ENCODE results near the gene NPB.
A peak's percentile ranks its signal among the peaks of the same experiment; 100 is the strongest.

The NPB gene

DNA sequence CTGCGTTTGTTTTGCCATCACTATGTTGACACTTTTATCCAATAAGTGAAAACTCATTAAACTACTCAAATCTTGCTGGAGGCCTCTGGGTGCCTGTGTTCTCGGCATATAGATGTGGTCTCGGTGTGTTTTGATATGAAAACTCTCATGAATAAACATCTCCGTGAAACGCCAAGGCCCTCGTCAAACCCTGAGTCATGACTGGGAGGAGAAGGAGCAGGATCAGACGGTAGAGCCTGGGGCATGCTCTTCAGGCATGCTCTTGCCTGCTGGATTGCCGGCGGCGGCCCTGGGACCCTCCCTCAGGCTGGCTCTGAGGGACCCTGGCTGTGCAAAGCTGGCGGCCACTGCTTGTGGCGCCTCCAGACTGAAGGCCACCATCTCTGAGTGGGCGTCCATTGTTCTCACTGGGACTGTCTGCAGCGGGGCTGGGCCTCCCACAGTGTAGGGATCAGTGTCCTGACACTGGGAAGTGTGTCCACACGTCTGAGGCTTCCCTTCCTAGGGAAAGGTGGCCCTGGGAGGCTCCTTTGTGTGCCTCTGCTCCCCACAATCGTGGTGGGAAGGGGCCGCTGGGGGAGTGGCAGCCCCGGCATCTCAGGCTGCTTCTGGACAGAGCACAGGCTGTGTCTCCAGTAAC is 1.7 kb upstream of the NPB start:
- no peak for DNase-seq

- no peak for DNase-seq
Measured at GRCh38 chr17:81901167-81902022, 643 bp upstream of the NPB start.

DNA sequence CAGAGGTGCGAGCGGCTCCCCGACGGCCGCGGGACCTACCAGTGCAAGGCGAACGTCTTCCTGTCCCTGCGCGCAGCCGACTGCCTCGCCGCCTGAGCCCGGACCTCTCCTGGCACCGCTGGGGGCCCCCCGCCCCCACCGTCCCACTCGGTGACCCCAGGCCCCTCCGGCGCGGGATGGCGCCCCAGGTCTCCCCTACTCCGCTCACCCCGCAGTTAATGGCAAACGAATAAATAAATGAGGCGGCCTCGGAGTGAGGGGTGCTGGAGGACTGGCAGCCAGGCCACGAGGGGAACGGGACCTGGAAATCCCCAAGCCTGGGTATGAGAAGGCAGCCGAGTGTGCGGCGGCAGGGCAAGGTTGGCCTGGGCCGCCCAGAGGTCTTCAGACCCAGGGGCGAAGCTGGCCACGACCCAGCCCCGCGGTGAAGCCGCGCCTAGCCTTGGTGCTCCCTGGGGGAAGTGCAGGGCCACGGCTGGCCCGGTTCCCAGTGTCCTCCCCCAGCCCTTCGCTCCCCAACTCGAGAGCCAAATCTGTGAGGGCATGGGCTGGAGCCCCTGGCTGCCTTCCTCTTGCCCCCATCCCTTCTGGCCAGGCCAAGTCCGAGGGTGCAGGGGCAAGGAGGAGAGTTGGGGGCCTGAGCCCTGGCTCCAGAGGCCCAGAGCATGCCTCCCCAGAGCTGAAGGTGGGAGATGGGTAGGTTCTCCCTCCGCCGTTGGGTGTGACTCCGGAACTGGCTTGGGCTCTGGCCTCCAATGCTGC is 796 bp downstream of the NPB start:
- no peak for DNase-seq

DNA sequence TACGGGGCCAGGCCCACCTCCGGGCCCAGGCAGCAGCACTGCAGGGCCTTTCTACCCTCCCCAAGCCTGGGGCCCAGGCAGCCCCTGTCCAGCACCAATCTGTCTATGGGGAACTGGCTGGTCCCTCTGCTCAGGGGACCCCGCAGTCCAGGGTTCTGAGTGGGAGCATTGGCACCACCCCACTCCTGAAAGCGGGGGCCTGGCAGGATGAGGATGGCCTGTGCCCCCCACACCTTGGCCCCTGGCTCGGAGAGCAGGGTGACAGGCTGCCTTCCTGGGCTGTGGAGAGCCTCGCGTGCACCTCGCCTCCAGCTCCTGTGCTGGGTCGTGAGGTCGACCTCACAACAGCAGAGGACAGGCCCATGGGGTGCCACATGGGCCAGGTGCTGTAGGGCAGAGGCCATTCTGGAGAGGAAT is 1.4 kb downstream of the NPB start:
- DNase-seq: no peak

GRCh38 chr17:81903896-81904599 is 2.0 kb downstream of the NPB start:
- DNase-seq: no peak

- no peak for DNase-seq
Measured at GRCh38 chr17:81904600-81905423, 2.8 kb downstream of the NPB start.

DNA sequence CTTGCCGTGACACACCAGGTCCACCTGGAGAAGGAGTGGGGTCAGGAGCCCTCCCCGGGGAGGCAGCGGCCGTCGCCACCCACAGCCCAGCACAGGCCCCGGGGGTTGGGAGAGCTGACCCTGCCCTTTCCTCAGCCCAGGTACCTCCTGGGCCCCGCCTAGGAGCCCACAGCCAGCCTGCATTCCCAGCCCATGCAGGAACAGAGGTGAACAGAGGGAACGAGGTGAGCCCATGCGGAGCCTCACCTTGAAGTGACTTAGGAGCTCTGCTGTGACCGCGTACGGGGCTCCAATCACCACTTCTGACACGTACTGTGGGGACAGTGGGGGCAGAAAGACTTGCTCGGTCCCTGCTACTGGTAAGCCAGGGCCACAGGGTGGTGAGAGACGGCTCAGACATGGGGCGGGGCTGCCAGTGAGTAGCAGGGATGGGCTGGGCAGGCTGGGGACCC is 3.4 kb downstream of the NPB start:
- DNase-seq: no peak

- DNase-seq: no peak
Measured at GRCh38 chr17:81905993-81906392, 4.0 kb downstream of the NPB start.

DNA sequence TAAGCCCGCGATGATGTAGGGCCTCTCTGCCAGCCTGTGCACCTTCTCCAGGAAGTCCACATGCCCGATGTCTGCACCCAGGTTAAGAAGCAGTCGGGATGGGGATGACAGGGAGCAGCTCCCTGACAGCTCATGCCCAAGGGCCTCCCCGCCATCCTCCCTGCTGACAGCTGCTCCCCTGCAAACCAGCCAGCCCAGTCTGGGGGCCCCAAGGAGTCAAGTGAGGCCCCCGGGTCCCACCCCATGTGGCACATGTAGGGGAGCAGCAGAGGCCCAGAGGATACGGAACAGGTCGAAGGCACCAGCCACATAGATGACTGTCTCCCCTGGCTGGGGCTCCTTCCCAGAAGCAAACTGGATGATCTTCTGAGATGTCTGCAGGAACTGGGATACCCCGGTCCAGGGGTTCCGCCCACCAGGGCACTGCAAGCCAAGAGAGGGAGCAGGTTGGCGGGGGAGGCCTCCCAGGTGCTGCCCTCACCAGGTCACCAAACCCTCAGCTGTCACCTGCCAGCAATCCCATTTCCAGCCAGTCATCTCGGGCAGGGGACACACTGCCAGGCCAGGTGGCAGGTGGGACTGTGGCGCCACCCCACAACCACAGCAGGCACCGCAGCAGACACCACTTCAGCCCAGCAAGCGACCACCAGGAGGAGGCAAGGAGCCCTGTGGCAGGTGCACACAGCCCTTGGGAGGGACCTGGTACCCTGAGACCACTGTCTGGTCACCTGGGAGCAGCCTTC is 4.6 kb downstream of the NPB start:
- DNase-seq: no peak

DNA sequence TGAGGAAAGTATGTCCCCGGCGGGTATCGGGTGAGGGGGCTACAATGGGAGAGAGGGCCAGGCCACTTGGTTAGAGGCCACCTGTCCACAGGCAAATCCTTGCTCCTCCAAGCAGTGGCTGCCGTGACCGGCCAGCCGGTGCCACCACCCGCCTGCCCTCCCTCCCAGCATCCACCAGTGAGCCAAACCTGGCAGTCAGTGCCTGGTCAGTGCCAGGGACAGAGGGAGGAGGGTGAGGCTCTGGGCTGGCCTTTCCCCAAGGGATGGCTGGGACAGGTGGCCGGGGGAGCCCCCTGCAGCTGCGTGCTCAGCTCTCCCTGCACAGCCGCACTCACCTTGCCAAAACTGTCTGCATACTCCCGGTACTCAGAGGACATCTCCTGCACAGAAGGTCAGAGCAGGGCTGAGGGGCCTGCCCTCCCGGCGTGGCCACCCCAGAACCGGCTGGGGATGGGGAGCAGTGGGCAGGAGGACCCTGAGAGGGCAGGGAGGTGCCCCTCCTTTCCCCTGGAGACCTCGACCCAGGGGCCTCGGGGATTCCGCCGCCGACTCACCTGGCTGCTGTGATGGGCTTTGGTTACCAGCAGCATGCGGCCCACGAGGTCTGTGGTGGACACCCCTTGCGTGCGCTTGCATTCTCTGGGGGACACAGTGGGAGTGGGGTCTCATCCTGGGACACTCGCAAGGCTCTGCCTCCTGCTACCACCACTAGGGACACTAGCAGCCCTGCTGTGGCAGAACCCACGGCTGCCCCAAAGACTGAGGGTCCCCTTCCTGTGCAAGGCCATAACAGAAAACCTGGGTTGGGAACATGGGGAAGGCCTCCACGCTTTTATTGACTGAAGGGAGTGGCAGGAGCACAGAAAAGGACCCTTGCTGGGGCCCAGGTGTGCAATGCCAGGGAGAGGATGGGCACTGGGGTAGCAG is 5.4 kb downstream of the NPB start:
- no peak for DNase-seq

- DNase-seq: no peak
Measured at GRCh38 chr17:81908793-81909192, 6.8 kb downstream of the NPB start.

DNA sequence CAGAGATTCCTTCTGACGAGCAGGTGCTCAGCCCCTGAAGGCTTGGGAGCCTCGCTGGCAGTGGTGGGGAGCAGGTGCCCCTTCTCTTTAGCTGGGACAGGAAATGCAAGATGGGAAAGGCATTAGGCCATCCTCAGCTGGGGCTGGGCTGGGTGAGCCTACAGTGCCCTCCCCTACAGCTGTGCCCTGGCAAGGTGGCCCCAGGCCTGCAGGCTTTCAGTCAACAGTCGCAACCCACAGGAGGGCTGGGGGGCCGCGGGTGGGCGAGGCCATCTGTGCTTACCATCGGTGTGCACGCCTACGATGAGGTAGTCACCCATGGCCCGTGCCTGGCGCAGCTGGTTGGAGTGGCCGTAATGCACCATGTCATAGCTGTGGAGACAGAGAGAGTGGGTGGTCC is 7.2 kb downstream of the NPB start:
- no peak for DNase-seq

- no peak for DNase-seq
Measured at GRCh38 chr17:81909966-81910839, 8.2 kb downstream of the NPB start.

GRCh38 chr17:81910840-81911276 is 8.8 kb downstream of the NPB start:
- DNase-seq: no peak

GRCh38 chr17:81911277-81911961 is 9.4 kb downstream of the NPB start, which contains the start of gene PCYT2:
Gene PCYT2, minus strand, starts transcription at chr17:81911399. Its CDS starts 44 bp downstream, at chr17:81911355.
- peak; percentile 94 for DNase-seq

GRCh38 chr17:81911969-81912368 is 9.9 kb downstream of the NPB start:
- DNase-seq: no peak

- no peak for DNase-seq
Measured at GRCh38 chr17:81912441-81913309, 10.6 kb downstream of the NPB start.

Measured in suppressor macrophage treated with lipopolysaccharide for 4 hours (primary cell).